MM.1S (cell line): ENCODE results near the gene TIGAR.

ENCODE experiments used
- EZH2 ChIP-seq: fragments of 300-600 bp; sonication (generic); optimal IDR thresholded peaks from 2 replicates; pipeline ENCODE3; 2017; ENCODE audit warnings: low read depth, mild to moderate bottlenecking, antibody characterized with exemption, low read length, mixed read lengths
- TF ChIP-seq, protein P1 (sequence below): fragments of 300-600 bp; sonication (generic); IDR thresholded peaks from 2 replicates; pipeline ENCODE4 v1.5.1; 2016; ENCODE audit warnings: antibody characterized with exemption, low read length, mixed read lengths

DNA sequence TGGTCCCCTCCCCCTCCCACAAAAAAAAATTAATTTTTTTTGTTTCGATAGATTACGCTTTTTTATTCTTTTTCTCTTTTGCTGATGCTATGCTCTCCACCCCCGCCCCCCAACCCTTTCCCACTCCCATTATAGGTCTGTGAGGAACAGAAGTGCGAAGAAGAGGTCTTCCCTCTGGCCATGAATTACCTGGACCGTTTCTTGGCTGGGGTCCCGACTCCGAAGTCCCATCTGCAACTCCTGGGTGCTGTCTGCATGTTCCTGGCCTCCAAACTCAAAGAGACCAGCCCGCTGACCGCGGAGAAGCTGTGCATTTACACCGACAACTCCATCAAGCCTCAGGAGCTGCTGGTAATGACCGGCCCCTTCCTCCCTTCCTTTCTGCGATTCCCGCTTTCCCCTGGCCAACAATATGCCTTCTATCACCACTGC, 45.1 kb upstream of the TIGAR start:
- TF ChIP-seq, protein P1, sequence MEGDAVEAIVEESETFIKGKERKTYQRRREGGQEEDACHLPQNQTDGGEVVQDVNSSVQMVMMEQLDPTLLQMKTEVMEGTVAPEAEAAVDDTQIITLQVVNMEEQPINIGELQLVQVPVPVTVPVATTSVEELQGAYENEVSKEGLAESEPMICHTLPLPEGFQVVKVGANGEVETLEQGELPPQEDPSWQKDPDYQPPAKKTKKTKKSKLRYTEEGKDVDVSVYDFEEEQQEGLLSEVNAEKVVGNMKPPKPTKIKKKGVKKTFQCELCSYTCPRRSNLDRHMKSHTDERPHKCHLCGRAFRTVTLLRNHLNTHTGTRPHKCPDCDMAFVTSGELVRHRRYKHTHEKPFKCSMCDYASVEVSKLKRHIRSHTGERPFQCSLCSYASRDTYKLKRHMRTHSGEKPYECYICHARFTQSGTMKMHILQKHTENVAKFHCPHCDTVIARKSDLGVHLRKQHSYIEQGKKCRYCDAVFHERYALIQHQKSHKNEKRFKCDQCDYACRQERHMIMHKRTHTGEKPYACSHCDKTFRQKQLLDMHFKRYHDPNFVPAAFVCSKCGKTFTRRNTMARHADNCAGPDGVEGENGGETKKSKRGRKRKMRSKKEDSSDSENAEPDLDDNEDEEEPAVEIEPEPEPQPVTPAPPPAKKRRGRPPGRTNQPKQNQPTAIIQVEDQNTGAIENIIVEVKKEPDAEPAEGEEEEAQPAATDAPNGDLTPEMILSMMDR, result no peak
- TF ChIP-seq EZH2, result no peak
